ENCODE measurements around the gene COL8A2. TPM values are rescaled to one million over a fixed set of nuclear protein-coding genes. Genes with fewer than 3 reads are reported as not detected.
A peak's percentile ranks its signal among the peaks of the same experiment; 100 is the strongest.
"Not testable (repeated sequence)": the region's sequence is repeated elsewhere in the genome, so short reads cannot be mapped to it uniquely, and the experiment has no call there.

Gene COL8A2
- total RNA-seq, 1 donor from 2014 or later = 0.12 TPM

GRCh38 chr1:36161641-36162531 lies 36.9 kb upstream of the COL8A2 start:
- Mint-ChIP-seq H3K27ac (peak overlapping the region; percentile 99), H3K4me1 (peaks cover 66% of the 10 kb centered on the region), H3K4me3 (peak overlapping the region; percentile 88), H3K27me3 (no peaks in the 10 kb centered on the region), H3K9me3 (no peaks in the 10 kb centered on the region), H3K36me3 (ENCODE audit: low read depth) (peaks cover 41% of the 10 kb centered on the region)
- DNase-seq = peak; percentile 85
- intact Hi-C loops (cut with micrococcal nuclease) = loop anchor here (1.0 kb wide), 1 partner anchor 62 kb away; the partner anchor contains the start of gene THRAP3

- Mint-ChIP-seq H3K9me3 (no peaks in the 10 kb centered on the region), H3K4me3 (peak overlapping the region; percentile 88), H3K27me3 (no peaks in the 10 kb centered on the region), H3K27ac (peak overlapping the region; percentile 99), H3K4me1 (peaks cover 62% of the 10 kb centered on the region), H3K36me3 (ENCODE audit: low read depth) (peaks cover 39% of the 10 kb centered on the region)
- intact Hi-C loops (cut with micrococcal nuclease) = loop anchor here (1.0 kb wide), 1 partner anchor 12 kb away; the partner anchor contains the start of gene TRAPPC3
- DNase-seq = peak; percentile 91
Observed at GRCh38 chr1:36160949-36161485, 36.0 kb upstream of the COL8A2 start.

- DNase-seq = no peak
- H3K27ac Mint-ChIP-seq = peak overlapping the region; percentile 99
- intact Hi-C loops (cut with micrococcal nuclease) = loop anchor here (1.0 kb wide), 1 partner anchor 11 kb away; the partner anchor contains the start of gene TRAPPC3
- peaks cover 62% of the 10 kb centered on the region for H3K4me1 Mint-ChIP-seq
- H3K4me3 Mint-ChIP-seq = peak overlapping the region; percentile 88
- no peaks in the 10 kb centered on the region for H3K9me3 Mint-ChIP-seq
- H3K36me3 Mint-ChIP-seq (ENCODE audit: low read depth) = peaks cover 39% of the 10 kb centered on the region
- no peaks in the 10 kb centered on the region for H3K27me3 Mint-ChIP-seq
Observed at GRCh38 chr1:36160388-36160948, 35.4 kb upstream of the COL8A2 start.

GRCh38 chr1:36159614-36160387 lies 34.8 kb upstream of the COL8A2 start:
- no peak for DNase-seq
- peaks cover 38% of the 10 kb centered on the region for H3K36me3 Mint-ChIP-seq (ENCODE audit: low read depth)
- no peaks in the 10 kb centered on the region for H3K9me3 Mint-ChIP-seq
- H3K27me3 Mint-ChIP-seq = no peaks in the 10 kb centered on the region
- peak overlapping the region; percentile 99 for H3K27ac Mint-ChIP-seq
- H3K4me1 Mint-ChIP-seq = peaks cover 63% of the 10 kb centered on the region
- H3K4me3 Mint-ChIP-seq = peak overlapping the region; percentile 88
- intact Hi-C loops (cut with micrococcal nuclease) = loop anchor here (1.0 to 5.0 kb wide), 2 partner anchors 10 to 1318 kb away; partner anchors contain the start of gene TRAPPC3

GRCh38 chr1:36158827-36159252 lies 33.8 kb upstream of the COL8A2 start:
- intact Hi-C loops (cut with micrococcal nuclease) = loop anchor here (5.0 kb wide), 1 partner anchor 1318 kb away; no protein-coding TSS in a partner anchor
- Mint-ChIP-seq H3K4me1 (peaks cover 63% of the 10 kb centered on the region), H3K4me3 (peak overlapping the region; percentile 96)

GRCh38 chr1:36157973-36158826 lies 33.2 kb upstream of the COL8A2 start:
- Mint-ChIP-seq H3K27ac (peak overlapping the region; percentile 96), H3K9me3 (no peaks in the 10 kb centered on the region), H3K4me1 (peaks cover 67% of the 10 kb centered on the region), H3K27me3 (no peaks in the 10 kb centered on the region), H3K4me3 (peak overlapping the region; percentile 96), H3K36me3 (ENCODE audit: low read depth) (peaks cover 31% of the 10 kb centered on the region)
- peak; percentile 69 for DNase-seq
- intact Hi-C loops (cut with micrococcal nuclease) = loop anchor here (5.0 kb wide), 1 partner anchor 1319 kb away; no protein-coding TSS in a partner anchor

More at GRCh38 chr1:36158827-36159252, 33.8 kb upstream of the COL8A2 start:
- not testable (repeated sequence) for H3K27me3 Mint-ChIP-seq, H3K9me3 Mint-ChIP-seq, DNase-seq
- Mint-ChIP-seq H3K27ac (peak overlapping the region; percentile 99), H3K36me3 (ENCODE audit: low read depth) (peaks cover 31% of the 10 kb centered on the region)

- H3K27me3 Mint-ChIP-seq = no peaks in the 10 kb centered on the region
- H3K27ac Mint-ChIP-seq = peak overlapping the region; percentile 96
- DNase-seq = peak; percentile 69
- H3K4me1 Mint-ChIP-seq = peaks cover 66% of the 10 kb centered on the region
- intact Hi-C loops (cut with micrococcal nuclease) = loop anchor here (5.0 kb wide), 1 partner anchor 1320 kb away; no protein-coding TSS in a partner anchor
- H3K4me3 Mint-ChIP-seq = peak overlapping the region; percentile 96
- no peaks in the 10 kb centered on the region for H3K9me3 Mint-ChIP-seq
- H3K36me3 Mint-ChIP-seq (ENCODE audit: low read depth) = peaks cover 28% of the 10 kb centered on the region
Observed at GRCh38 chr1:36157115-36157903, 32.3 kb upstream of the COL8A2 start.

GRCh38 chr1:36156329-36157114 lies 31.5 kb upstream of the COL8A2 start:
- no peaks in the 10 kb centered on the region for H3K9me3 Mint-ChIP-seq
- peak; percentile 90 for DNase-seq
- H3K4me3 Mint-ChIP-seq = peak overlapping the region; percentile 96
- H3K4me1 Mint-ChIP-seq = peaks cover 65% of the 10 kb centered on the region
- intact Hi-C loops (cut with micrococcal nuclease) = loop anchor here (5.0 kb wide), 1 partner anchor 1321 kb away; no protein-coding TSS in a partner anchor
- no peaks in the 10 kb centered on the region for H3K27me3 Mint-ChIP-seq
- peaks cover 24% of the 10 kb centered on the region for H3K36me3 Mint-ChIP-seq (ENCODE audit: low read depth)
- H3K27ac Mint-ChIP-seq = peak overlapping the region; percentile 96

GRCh38 chr1:36155408-36156328 lies 30.6 kb upstream of the COL8A2 start, which contains the start of gene MAP7D1:
TSS of gene MAP7D1 (plus strand) at chr1:36156160. CDS start at chr1:36156418, 258 bp downstream.
- Mint-ChIP-seq H3K27me3 (no peaks in the 10 kb centered on the region), H3K27ac (peak within 1 kb of the TSS; percentile 96), H3K4me3 (peak within 1 kb of the TSS; percentile 96), H3K36me3 (ENCODE audit: low read depth) (peaks cover 23% of the 10 kb centered on the region), H3K9me3 (no peaks in the 10 kb centered on the region), H3K4me1 (peaks cover 65% of the 10 kb centered on the region)
- DNase-seq = peak; percentile 94
- intact Hi-C loops (cut with micrococcal nuclease) = loop anchor here (1.0 to 5.0 kb wide), 2 partner anchors 69 to 1322 kb away; partner anchors contain the start of gene THRAP3

- intact Hi-C loops (cut with micrococcal nuclease) = loop anchor here (1.0 to 5.0 kb wide), 2 partner anchors 69 to 1322 kb away; partner anchors contain the start of gene THRAP3
- Mint-ChIP-seq H3K9me3 (no peaks in the 10 kb centered on the region), H3K27me3 (no peaks in the 10 kb centered on the region), H3K4me3 (peak overlapping the region; percentile 90), H3K36me3 (ENCODE audit: low read depth) (peaks cover 23% of the 10 kb centered on the region), H3K27ac (peak overlapping the region; percentile 92), H3K4me1 (peaks cover 65% of the 10 kb centered on the region)
- peak; percentile 61 for DNase-seq
Observed at GRCh38 chr1:36154765-36155407, 29.9 kb upstream of the COL8A2 start.
